Right lung (tissue), 5 donors: ENCODE results near the gene SLCO1A2. TPM values are rescaled to one million over a fixed set of nuclear protein-coding genes. Genes with fewer than 3 reads are reported as not detected.

Source experiments
- DNase-seq, 2 donors: peaks; one replicate each; pipeline ENCODE4 v3.0.0-alpha.2; 2013
- polyA plus RNA-seq, 5 donors: library from polyadenylated mRNA; unstranded; fragments of 120-200 nt; gene quantifications; one replicate each; pipeline versions ENCODE4 v1.2.1 to v1.2.3, GENCODE V29; 2013; ENCODE audit warnings: inconsistent platforms in 1 of 5, low replicate concordance in 1 of 5; ENCODE audit not compliant: insufficient read length in 5 of 5, insufficient read depth in 1 of 5

SLCO1A2 gene
- polyA plus RNA-seq, 5 donors: 0.09 to 0.33 (median 0.27) TPM

- no peak for DNase-seq
Observed at GRCh38 chr12:21330682-21331253, 3.9 kb downstream of the SLCO1A2 start.

DNA sequence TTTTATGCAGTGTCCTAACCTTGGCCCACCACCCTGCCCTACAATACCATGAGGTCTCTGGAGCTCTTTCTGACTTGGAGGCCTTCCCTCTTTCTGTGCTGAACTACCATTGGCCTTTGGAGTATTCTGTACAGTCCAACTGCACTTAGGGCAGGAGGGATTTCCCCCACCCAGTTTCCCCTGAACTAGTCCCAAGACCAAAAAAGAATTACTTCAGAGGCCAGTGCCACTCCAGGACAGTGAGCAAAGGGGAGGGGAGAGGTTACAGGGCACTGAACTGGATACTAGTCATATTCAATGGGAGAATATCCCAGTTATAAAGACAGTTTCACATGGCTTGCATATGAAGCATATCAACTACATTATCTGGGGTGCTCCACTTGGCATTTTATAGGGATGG, 6.1 kb downstream of the SLCO1A2 start:
- DNase-seq: no peak

- no peak for DNase-seq
Observed at GRCh38 chr12:21324551-21324950, 10.2 kb downstream of the SLCO1A2 start.

GRCh38 chr12:21323736-21324135, 11.0 kb downstream of the SLCO1A2 start:
- DNase-seq: no peak

DNA sequence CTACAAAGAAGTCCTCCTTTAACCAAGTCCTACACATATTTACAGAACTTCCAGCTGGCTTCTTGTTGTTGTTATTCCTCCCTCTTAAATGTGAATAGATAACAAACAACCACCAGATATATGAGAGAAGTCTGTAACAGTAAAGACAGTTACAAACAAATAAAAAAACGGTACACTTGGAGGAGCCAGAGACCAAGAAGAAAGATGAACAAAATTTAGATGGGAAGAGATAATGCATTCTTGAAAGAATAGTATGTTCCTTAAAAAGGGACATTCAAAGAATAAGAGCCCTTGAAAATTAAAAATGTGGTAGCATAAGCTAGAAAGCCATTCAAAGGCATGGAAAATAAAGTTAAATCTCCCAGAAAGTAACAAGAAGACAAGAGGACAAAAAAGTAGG, 25.9 kb downstream of the SLCO1A2 start:
- no peak for DNase-seq

DNA sequence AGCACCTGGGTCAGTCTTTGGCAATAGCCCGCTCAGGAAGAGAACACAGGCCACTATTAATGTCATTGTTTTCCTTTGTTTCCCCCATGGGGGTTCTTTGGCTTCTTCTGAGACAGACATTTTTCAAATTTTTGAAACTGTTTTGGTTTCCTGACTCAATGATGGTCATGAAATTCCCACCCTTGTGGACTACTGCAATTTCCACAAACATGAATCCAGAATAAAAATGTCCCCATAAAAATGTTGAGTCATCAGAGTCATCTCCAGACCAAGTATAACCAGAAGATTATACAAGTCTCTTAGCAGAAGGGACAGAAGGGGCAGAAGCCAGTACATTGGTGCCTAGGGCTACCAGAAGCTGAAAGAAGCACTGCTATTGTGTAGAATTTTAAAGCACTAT, 29.1 kb downstream of the SLCO1A2 start:
- DNase-seq: no peak

DNA sequence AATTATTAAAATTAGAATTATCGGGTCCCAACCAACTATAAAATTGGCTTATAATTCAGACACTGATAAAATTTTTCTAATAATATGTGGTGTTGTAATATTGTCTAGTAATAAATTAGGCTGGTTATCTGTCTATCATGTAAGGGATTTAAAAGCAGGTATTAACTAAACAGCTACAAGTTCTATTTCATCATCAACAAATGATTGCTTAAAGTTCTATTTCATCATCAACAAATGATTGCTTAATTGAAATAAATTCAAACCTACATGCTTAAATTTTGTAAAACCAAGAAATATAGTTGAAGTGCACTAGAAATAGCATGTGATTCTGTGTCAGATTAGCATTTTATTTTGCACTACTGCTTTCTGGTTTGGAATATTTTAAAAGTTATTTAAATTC, 34.1 kb downstream of the SLCO1A2 start:
- no peak for DNase-seq

GRCh38 chr12:21296751-21297406, 37.8 kb downstream of the SLCO1A2 start:
- DNase-seq: no peak

- no peak for DNase-seq
Observed at GRCh38 chr12:21296348-21296747, 38.4 kb downstream of the SLCO1A2 start.

DNA sequence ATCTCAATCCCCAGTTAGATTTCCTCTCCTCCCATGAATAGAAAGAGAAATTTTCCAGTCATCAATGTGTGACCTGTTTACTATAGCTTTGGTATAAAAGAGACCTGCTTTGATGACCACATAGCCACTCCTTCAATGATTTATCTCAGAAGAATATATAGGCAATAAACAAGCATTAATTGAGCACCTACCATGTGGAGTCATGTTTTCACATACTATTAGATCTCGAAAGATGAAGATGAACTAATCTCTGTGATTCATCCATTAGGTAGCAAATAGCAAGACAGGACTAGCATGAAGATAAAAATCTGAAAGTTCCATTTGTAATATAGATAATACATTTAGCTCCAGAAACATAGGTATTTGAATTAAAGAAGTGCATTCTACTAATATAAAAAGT, 40.5 kb downstream of the SLCO1A2 start:
- DNase-seq: no peak

DNA sequence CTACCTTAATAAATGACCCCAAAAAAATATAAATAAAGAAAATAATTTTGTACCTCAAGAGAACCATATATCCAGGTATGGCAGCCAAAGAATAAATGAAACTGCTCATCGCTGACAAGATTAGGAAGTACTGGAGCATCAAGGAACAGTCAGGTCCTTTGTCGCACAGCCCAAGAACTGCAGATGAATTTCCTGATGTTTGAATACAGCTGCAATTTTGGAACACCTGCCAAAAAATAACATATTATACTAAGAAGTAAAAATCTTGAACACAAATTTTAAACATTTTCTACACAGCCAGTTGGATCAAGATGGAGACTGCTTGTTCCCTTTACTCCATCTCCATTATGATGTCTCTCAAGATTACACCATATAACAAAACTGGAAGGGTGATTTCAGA, 42.6 kb downstream of the SLCO1A2 start:
- DNase-seq: no peak

- no peak for DNase-seq
Observed at GRCh38 chr12:21289698-21290097, 45.0 kb downstream of the SLCO1A2 start.

- no peak for DNase-seq
Observed at GRCh38 chr12:21276826-21277225, 57.9 kb downstream of the SLCO1A2 start.

DNA sequence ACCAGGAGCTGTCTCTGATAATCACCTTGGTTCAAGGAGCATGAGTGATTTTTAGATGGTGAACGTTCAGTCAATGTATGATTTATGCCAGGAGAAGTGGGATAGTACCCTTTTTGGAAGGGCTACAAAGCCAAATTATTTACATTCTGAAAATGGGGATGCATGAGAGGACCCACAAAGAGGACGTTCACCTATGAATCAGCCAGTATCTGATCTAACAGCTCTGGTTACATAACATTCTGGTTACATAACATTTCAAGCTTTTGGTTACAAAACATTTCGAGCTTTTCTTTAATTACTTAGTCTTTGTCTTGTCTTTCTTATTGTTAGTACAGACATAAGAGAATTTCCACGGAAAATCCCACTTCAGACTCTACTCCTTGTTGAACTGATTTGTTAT, 68.8 kb downstream of the SLCO1A2 start:
- no peak for DNase-seq

DNA sequence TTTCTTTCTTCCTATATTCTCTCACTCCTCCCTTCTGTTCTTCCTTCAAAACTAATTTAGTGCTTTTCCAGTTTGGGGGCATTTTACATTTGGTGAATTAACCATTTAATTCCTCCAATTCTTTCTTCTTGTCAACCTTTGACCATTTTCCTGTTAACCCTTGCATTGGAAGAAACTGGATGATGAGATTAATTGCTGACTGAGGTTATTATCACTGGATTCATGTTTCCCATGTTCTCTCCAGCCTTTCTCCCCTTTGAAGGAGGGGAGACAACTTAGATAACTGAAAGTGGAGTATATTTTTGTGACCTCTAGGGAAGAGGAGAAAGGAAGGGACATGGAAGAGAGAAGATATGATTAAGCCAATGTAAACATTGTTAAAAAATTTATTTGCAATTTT, 70.5 kb downstream of the SLCO1A2 start:
- DNase-seq: no peak

DNA sequence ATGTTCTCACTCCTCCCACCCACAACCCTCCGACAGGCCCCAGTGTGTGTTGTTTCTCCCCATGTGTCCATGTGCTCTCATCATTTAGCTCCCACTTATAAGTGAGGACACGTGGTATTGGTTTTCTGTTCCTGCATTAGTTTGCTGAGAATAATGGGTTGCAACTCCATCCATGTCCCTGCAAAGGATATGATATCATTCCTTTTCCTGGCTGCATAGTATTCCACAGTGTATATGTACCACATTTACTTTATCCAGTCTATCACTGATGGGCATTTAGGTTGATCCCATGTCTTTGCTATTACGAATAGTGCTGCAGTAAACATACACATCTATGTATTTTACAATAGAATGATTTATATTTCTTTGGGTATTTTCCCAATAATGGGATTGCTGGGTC, 77.5 kb downstream of the SLCO1A2 start:
- no peak for DNase-seq

GRCh38 chr12:21252070-21252469, 82.6 kb downstream of the SLCO1A2 start:
- DNase-seq: no peak

- DNase-seq: no peak
Observed at GRCh38 chr12:21248679-21249078, 86.0 kb downstream of the SLCO1A2 start.

DNA sequence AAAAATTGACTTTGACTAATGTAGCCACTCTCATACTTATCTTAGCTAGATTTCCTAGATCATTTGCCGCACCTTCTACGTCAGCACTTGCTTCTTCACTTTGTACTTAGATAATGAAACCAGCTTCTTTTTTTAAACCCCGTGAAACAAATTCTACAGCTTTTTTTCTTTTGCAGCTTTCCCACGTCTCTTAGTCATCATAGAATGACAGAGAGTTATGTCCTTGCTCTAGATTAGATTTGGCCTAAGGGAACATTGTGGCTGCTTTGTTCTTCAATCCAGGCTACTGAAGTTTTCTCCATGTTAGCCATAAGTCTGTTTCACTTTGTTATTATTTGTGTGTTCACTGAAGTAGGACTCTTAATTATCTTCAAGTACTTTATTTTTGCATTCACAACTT, 94.9 kb downstream of the SLCO1A2 start:
- no peak for DNase-seq

- no peak for DNase-seq
Observed at GRCh38 chr12:21234395-21234794, 100.3 kb downstream of the SLCO1A2 start.

GRCh38 chr12:21223930-21224329, 110.8 kb downstream of the SLCO1A2 start:
- no peak for DNase-seq

DNA sequence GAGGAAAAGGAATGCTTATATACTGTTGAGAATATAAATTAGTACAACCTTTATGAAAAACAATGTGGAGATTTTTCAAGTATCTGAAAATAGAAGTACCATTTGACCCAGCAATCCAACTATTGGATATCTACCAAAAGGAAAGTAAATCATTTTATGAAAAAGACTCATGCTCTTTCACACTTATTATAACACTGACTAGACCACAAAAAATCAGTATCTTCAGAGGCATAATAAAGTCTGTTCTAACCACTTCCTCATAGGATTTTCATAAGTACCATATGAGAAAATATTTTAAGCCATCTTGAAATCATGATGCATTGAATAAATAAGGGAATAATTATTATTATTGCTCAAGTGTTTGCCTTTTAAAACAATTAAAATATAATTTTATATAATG, 112.9 kb downstream of the SLCO1A2 start:
- DNase-seq: no peak

- no peak for DNase-seq
Observed at GRCh38 chr12:21221072-21221471, 113.6 kb downstream of the SLCO1A2 start.

DNA sequence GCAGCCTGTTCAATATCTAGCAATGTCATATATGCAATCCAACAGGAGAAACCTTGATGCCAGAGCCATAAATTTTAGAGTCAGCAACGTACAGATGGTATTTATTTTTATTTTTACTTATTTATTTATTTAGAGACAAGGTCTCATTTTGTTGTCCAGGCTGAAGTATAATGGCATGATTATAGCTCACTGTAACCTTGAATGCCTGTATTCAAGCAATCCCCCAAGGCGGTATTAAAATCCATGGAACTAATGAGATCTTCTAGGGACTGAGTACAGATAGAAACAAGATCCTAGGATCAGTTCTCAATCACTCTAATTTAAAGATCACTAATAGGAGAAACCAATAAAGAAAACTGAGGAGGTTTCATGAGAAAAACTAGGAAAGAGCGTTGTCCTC, 114.5 kb downstream of the SLCO1A2 start:
- no peak for DNase-seq
